ENCODE results near the gene CLK3.
A peak's percentile ranks its signal among the peaks of the same experiment; 100 is the strongest.

The CLK3 gene

DNA sequence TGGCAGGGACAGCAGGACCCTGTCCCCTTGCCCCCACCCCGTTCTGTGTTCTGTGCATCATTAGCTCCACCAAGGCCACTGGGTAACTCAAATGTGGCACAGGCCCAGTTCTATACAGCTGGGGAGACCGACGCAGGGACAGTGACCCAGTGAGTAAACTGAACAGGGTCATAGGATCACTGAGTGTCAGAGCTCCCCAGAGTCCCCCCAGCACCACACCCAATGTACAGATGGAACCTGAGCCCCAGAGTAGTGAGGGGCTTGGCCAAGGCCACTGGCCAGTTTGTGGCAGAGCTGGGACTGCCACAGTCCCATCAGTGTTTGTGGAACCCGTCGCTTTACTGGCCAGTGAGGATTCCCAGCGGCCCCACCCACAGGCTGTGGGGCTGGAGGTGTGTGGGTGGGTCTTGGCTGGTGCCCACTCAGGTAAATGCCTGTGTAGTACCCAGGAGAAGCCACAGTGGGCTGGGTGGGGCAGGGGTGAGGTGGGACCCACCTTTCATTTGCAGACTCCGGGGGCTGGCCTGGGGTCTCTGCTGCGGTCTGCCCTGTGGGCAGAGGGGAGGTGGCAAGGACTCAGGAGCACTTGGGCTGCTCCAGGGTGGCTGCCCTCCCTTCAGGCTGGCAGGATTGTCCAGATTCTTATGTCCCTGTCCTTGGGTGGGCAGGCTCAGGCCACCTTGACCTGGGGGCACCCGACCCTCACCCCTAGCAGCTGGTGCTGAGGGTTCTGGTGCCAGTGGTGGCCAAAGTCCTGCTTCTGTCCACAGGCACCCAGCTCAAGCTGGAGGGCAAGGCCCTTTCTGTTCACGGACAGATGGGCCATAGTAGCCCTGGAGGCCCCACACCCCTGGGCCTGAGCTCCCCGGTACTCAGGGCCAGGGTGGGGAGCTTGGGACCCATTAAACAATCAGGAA, 11.6 kb upstream of the CLK3 start:
- no peak for DNase-seq

DNA sequence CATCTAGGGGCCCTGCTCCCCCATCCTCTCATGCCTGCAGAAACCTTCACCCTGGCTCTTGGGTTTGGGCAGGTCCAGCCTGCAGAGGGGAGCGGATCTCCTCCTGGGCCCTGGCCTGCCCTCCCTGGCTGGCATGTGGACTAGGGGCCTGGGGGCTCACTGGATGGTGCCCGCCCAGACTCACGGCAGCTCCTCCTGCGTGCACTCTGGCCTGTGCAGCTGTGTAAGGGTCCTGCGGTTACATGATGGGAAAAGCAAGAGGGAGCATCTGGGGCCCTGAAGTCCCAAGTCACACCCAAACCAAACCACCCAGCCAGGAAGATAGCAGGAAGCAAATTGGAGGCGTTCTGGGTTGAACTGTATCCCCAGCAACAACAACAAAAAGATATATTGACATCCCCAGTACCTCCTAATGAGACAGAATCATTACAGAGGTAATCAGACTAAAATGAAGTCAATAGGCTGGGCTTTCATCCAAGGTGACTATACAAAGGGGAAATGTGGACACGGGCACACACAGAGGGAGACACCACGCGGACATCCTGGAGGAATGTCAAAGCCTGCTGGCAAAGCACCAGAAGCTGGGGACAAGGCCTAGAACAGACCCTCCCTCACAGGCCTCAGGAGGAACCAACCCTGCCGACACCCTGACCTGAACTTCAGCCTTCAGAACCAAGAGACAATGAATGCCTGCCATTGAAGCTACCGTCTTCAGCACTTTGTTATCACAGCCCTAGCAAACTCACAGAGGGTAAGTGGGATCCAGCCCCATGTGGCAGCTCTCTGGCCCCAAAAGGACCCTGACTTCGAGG, 10.4 kb upstream of the CLK3 start:
- DNase-seq = peak; percentile 88 to 96

DNA sequence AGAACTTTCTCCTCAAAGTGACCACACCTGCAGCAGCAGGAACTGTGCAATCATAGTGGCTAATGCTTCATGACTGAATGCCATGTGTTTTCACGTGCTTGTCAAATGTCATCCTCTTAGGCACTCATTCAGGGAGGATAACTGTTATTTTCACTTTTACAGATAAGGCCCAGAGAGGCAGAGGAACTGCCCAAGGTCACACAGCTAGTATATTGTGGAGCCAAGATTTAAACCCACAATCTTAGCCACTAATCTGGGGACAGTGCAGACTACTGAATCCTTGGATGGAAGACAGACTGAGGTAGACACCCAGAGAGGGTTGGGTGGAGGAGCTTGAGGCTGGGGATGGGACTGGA, 9.9 kb upstream of the CLK3 start:
- no peak for DNase-seq

DNA sequence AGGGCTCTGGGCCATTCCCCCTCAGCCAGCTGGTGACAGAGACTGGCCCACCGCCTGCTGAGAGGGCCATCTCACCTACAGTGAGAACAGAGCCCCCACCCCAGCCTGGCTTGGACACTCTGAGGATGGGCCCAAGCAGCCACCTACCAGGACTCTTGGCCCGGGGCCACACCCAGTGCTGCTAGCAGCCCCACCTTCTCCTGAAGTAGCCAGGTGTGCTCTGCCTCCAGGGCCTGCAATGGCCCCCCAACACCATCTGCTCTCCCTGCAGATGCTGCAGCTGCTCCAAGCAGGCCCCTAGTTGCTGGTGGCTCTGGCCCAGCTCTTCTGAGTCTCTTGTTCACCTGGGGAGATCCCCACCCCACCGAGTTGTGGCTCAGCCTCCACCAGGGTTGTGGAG, 6.8 kb upstream of the CLK3 start:
- DNase-seq = peak in 1 of 2 experiments; percentile 47

DNA sequence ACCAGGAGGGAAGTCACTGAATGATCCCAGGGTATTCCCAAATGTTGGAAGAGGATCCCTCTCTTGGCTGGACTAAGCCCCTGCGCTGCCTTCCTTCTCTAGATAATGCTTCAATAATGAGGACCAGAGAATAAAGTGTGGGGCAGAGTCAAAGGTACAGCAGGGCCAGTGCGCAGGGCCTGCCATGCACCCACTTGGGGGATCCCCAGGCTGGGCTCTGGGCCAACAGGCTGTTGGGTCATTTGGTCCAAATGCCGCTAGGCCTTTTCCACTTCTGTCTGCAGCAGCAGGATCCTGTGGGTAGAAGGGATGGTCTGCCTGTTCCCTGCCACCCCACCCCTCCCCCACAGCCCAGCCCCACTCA, 5.7 kb upstream of the CLK3 start:
- no peak for DNase-seq

DNA sequence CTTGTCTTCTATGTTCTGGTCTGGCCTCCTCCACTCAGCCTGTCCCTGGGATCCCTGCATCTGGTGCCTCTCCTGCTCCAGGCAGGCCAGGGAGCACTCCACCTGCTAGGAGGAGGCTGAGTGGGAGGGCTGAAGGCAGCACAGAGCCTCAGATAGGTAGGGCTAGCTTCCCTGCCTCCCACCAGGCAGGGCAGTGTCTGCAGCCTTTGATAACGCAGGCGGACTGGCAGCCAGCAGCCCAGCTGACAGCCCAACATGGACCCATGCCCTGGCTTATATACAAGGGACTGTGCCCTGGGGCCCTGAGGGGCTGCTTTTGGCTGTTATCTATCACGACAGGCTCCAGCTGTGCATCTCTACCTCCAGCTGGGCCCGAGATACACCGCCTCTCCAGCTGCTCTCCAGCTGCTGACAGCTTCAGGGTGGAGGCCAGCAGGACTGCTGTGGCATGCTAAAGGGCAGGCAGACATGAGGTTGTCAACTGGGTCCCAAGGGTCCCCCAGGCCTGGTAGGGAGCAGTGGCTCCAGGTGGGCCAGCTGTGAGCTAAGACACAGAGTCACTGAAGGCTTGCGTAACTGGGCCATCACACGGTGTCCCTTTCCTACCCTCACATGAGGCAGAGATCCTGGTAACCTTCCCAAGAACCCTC, 5.2 kb upstream of the CLK3 start:
- DNase-seq = no peak

DNA sequence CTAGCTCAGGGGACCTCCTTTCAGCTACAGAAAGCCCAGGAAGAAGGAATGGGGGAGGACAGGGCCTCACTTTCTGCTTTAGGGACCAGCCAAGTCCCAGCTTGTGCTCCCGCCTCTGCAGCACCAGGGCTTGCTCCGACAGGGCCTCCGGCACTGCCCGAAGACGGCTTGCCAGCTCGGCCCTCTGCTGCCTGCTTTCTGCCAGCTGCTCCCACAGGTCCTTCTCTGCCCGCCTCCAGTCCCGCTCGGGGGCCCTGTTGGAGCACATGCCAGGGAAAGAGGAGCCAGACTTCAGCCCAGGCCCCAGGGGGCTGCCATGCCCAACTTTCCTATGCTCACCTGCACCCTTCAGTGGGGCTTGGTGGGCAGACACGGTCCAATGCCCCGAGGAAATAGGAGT, 4.3 kb upstream of the CLK3 start:
- DNase-seq = no peak

DNA sequence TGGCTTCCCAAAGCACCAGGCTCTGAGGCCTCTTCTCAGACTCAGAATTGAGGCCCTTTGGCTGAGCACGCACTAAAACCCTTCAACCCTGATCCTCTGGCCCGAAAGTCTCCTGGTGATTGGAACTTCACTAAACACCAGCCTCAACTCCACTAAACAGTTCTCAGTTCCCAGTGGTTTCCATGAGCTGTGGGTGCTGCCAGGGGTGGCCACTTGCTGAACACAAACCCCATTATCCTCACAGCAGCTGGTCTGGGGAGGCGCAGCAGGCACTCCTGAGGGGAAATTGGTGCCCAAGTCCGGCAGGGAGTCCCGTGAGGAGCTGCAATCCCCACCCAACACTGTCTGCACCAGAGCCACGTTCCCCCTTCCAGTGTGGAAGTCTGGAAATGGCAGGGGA, 3.8 kb upstream of the CLK3 start:
- DNase-seq = no peak

DNA sequence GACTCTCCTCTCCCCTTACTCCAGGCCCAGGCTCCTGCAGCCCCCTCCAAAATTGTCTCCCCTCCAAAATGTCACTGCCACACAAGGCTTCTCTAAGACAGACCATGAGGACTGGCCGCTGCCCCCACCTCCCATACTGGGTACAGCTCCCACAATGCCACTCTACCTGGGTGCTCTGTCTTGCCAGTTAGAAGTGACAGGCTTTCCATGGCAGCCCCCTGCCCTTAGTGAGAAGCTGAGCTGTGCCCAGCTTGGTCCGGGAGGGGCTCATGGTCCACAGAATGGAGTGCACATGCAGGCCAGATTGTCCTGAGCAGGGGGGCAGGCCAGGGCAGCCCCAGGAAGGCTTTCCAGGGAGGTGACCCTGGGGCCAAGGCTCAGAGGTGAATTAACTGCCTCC, 3.0 kb upstream of the CLK3 start:
- no peak for DNase-seq

DNA sequence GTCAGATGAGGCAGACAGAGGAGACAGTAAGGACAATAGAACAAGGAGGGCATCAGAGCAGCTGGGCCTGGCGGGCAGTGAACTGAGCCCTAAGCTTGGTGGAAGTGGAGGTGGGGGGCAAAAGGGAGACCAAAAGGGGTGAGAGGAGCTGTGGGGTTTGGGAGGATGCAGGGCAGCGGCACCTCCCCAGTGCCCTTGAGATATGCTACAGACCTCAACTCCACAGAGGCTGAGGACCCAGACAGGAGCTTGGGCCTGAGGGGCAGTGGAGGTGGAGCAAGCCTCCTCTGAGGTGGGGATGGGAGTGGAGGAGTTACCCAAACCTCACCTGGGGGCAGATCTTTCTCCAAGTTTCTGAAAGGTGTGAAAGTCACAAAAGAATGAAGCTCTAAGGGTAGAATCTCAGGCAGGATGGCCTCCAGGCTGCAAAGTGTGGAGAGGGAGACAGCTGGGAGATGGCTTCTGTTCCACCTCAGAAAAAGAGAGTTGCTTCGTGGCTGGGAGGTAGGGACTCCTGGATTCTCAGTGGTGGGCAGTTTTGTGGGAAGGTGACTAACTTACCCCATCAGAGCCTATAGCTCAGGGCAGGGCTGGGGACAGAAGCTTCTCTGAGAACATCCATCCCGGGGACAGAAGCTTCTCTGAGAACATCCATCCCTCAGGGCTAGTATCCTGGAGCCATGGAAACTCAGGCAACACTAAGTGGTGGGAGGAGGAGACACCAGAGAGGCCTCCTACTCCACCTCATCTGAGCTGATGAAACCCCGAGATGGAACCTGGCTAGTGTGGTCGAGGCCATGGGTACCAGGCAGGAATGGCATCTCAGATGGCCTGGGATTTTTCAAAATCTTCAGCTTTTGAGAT, 2.3 kb upstream of the CLK3 start:
- no peak for DNase-seq

DNA sequence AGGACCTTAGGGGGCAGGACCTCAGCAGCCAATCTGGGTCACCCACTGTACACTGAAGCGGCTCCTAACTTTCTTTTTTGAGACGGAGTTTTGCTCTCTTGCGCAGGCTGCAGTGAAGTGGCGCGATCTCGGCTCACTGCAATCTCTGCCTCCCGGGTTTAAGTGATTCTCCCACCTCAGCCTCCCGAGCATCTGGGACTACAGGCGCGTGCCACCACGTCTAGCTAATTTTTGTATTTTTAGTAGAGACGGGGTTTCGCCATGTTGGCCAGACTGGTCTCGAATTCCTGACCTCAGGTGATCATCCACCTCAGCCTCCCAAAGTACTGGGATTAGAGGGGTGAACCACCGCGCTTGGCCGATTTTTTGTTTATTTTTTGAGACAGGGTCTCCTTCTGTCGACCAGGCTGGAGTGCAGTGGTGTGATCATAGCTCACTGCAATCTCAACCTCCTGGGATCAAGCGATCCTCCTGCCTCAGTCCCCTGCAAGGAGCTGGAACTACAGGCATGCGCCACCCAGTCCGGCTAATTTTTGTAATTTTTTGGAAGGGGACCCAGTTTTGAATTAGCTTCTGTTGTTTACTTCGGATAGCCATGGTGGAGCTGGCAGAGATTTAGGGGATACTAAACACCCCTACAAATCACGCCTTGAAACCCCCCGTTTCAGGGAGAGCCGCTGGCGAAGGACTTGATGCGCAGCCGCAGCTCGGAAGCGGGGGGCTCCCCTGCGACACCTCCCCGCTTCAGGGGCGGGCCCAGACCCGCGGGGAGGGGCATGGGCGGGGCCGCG, 1.5 kb upstream of the CLK3 start:
- no peak for DNase-seq

DNA sequence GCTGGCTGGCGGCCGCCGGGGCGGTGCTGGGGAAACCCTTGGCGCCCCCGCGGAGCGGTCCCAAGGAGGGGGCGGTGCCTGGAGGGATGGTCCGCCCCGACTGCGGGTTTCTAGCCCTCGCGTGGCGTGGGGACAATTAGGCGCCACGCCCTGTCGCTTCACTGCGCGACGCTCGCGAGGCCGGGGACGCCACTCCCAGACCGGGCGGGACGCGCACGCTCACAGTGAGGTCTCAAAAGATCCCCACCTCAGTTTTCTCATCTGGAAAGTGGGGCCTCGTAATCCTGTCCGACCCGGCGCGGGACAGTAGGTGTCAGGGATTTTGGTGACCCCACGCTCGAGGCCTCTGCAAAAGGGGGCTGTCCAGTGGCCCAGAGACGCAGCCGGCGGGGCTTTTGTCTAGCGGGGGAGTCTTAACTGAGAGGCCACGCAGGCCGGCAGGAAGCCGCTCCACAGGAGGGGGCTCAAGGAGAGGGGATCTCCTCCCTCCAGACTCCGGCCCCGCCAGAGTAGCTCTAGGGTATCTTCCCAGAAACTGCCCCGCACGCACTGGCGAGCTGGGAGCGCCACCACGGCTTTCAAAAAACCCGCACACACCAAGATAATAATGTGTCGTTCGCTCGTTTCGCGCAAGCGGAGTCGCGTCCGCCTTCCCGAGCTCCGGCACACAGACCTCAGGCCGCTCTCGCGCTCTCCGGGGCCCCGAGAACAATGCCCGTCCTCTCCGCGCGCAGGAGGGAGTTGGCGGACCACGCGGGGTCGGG, 710 bp upstream of the CLK3 start:
- DNase-seq = peak; percentile 59 to 78

DNA sequence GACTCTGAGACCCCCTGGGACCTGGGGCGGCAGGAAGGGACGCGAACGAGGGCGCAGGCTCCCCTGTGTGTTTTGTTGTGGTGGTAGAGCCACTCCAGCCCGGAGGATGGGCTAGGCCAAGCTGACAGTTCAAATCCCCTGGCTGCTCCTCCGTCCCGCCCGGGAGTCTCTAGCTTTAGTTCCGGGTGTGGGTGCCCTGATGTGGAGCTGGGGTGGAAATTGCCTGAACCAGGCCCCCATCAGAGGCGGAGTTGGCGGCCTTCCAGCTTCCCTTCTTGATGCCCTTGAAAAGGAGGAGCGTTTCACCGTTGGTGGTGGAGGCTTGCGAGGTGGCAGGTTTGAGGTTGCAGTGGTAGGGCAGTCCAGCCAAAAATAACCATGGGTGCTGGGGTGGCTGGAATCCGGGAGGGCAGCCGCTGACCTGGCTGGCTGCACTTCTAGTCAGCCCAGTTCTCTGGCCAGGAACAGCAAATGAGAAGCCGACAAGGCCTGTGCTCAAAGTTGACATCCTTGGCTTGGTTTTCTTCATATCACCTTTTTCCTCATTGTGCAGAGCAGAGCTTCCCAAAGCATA, 817 bp downstream of the CLK3 start:
- DNase-seq = peak; percentile 49 to 67

DNA sequence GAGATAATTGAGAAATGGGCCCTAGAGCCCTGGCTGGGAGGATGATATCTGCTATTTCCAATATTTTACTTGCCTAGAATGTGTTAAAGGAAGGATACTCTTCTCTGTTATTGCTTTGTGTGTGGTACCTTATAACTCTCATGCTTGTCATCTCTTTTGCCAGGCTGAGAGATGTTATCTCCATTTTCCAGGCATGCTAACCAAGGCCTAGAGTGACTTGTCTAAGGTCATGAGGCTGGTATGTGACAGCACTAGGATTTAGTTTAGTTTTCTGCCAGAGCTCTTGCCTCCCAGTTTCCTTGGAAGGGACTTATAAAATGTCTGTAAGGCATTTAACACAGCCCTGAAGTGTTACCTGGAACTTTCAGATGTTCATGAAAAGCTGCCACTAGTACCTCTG, 1.4 kb downstream of the CLK3 start:
- DNase-seq = no peak

DNA sequence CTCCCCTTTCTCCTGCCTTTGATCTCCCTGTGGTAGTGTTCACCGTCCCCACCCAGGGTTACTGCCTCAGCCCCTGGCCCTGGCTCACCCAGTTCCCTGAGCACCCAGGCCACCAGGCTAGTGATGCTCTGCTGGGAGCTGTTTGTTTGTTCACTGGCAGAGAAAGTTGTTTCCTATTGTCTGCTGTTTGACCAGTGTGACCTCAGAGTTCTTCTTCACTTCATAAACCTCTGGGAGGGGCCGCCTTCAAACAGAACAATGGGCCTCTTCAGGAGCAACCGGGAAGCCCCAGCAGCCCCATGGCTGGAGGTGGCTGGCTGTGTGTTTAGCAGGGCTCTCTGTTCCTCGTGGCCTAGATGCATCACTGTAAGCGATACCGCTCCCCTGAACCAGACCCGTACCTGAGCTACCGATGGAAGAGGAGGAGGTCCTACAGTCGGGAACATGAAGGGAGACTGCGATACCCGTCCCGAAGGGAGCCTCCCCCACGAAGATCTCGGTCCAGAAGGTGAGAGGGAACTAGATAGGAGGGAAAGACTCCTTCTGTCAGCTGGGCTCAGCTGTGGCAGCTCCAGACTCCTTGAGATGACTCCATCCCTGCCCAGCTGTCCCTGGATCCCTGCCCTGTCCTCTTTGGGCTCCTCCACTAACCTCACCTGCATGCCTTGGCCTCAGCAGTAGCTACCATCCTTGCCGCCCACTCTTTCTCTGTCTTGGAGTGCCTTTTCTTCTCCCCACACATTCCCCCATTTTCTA, 3.4 kb downstream of the CLK3 start:
- no peak for DNase-seq

DNA sequence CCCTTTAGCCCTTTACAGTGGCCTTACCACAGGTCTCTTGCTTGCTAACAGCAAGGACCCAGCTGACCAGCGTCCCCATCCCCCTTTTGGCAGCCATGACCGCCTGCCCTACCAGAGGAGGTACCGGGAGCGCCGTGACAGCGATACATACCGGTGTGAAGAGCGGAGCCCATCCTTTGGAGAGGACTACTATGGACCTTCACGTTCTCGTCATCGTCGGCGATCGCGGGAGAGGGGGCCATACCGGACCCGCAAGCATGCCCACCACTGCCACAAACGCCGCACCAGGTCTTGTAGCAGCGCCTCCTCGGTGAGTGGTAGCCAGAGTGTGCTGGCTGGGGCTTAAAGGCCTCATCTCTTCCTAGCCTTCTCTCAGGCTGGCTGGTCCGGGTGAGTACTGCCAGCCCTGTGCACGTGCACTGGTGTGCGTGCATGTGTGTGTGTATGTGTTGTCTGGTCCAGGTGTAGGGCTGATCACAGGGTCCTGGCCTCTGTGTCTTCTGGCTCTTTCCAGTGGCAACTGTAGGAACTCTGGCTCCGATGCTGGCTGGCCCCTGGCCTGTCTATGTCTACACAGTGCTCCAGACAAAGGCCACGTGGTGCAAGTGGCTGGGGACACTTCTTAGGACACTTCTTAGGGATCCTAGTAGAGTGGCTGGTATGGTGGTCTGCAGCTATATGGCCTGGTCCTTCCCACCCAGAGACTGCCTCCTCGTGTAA, 4.4 kb downstream of the CLK3 start:
- DNase-seq = no peak

DNA sequence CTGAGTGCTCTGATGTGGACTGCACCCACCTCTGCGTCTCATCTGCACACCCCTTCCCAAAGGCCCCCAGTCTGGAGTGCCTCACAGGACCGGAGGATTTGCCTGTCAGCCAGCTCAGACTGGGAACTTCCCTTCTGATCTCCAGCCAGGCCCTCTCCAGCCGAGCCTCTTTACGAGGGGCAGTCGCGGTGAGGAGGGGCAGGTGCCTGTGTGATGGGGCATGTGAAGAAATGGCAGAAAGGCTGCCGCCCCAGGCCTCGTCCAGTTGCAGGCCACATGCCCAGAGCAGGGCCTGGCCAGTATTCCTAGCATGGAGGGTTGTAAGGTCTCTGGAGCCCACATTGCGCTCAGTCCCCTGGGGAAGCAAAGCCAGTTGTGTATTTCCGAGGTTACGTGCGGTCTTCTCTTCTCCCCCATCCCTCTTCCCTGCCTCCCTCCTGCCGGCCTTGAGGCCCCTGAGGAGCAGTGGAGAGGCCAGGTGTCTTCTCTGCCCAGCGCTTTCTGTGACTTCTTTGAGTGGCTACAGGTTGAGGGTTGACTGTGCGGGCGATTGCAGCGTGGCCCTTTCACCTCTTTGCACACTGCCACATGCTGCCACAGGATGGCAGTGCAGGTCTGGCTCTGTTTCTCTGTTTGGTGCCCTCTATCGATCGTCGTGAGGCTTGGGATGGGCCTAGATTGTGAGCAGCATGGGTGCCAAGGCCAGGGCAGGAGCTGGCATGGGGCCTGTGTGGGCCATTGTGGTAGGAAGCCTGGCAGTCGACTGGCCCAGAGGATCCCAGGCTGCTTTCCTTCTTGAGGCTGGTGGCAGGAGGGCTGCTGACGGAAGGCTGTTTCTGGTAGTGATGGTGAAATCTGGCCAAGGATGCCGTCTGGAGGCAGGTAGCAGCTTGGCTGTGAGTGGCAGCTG, 5.3 kb downstream of the CLK3 start:
- DNase-seq = peak; percentile 58 to 75

DNA sequence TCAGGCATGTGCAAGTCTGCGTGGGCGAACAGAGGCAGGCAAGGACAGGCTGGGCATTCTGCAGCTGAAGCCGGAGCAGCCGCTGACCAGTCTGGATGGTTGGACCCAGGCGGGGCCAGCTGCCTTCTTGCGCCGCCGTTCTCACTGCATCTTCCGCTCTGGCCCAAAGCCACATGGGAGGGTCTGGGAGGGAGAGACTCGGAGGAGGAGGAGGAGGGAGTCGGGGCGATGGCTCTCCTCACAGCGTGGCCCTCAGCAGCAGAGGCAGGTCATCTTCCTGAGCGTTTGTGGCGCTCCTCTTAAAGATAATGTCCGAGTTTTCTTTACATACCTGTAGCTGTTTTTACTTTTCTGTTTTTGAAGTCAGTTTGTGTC, 5.9 kb downstream of the CLK3 start:
- no peak for DNase-seq

Measured in NCI-H2081 (cell line).